22Rv1 (cell line): ENCODE data around the gene STX10.

Experiments used
- H3K27ac ChIP-seq: fragments of 450-650 bp; 2 replicates; pipeline ENCODE4 v1.5.1; 2017
- CTCF ChIP-seq: fragments of 450-650 bp; IDR thresholded peaks from 2 replicates; pipeline ENCODE4 v1.5.1; 2017; ENCODE audit warnings: mild to moderate bottlenecking
- ZFX ChIP-seq: fragments of 450-650 bp; IDR thresholded peaks from 2 replicates; pipeline ENCODE4 v1.6.1; 2017; ENCODE audit warnings: antibody characterized with exemption, borderline replicate concordance

The STX10 gene

GRCh38 chr19:13122275-13122878 lies 27.8 kb downstream of the STX10 start:
- H3K27ac ChIP-seq = no peak overlapping the region

GRCh38 chr19:13121551-13122274 lies 28.5 kb downstream of the STX10 start:
- H3K27ac ChIP-seq = no peak overlapping the region
- TF ChIP-seq ZFX (no peak), CTCF (no peak)

More at GRCh38 chr19:13122275-13122878, 27.8 kb downstream of the STX10 start:
- TF ChIP-seq CTCF (no peak), ZFX (no peak)

GRCh38 chr19:13120817-13121216 lies 29.4 kb downstream of the STX10 start:
- no peak for TF ChIP-seq CTCF
- TF ChIP-seq ZFX = no peak
- H3K27ac ChIP-seq = no peak overlapping the region

GRCh38 chr19:13120031-13120430 lies 30.1 kb downstream of the STX10 start:
- H3K27ac ChIP-seq = no peak overlapping the region
- TF ChIP-seq CTCF (no peak), ZFX (no peak)

- TF ChIP-seq CTCF (no peak), ZFX (no peak)
- H3K27ac ChIP-seq = peak overlapping the region; percentile 93
Measured at GRCh38 chr19:13119627-13120026, 30.5 kb downstream of the STX10 start.

- no peak for TF ChIP-seq CTCF
- no peak for TF ChIP-seq ZFX
- H3K27ac ChIP-seq = peak overlapping the region; percentile 93
Measured at GRCh38 chr19:13118424-13119193, 31.6 kb downstream of the STX10 start.
